HG02610 (cell line): ENCODE results near the gene KCNIP3.
"Not testable (repeated sequence)": the region's sequence is repeated elsewhere in the genome, so short reads cannot be mapped to it uniquely, and the experiment has no call there.

ENCODE experiments used
- ATAC-seq: cut with Tn5 transposase; IDR thresholded peaks from one replicate; pipeline ENCODE4 v1.9.1; 2021; ENCODE audit warnings: mild to moderate bottlenecking, moderate library complexity; ENCODE audit not compliant: unreplicated experiment

The KCNIP3 gene

DNA sequence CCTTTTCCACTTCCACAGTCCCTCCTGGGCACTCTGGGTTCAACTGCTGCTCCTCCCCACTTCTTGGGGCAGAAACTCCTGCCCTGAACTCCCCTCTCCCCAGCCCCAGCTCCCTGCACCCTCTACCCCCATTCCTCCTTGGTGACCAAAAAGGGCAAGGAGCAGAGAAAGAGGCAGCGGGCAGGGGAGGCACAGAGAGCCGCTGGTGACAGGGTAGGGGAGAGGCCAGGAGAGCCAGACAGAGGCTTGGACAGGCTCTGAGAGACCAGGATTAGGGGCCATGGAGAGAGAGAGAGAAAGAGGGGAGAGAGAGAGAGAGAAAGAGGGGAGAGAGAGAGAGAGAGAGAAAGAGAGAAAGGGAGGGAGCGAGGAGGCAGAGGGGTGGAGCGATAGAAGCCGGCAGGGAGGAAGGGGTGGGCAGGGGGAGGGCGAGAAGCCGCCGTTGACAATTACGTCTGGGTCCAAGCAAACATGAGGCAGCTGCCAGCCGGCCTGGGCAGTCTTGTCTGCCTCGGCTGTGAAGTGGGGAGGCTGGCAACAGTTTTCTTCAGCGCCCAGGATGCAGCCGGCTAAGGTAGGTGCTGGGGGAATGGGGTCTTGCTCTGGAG is at the start of gene KCNIP3:
Gene KCNIP3, plus strand, starts transcription at position 468 of the 608 bp plus-strand sequence. Its CDS starts 92 bp downstream, at position 560.
- ATAC-seq: no peak

DNA sequence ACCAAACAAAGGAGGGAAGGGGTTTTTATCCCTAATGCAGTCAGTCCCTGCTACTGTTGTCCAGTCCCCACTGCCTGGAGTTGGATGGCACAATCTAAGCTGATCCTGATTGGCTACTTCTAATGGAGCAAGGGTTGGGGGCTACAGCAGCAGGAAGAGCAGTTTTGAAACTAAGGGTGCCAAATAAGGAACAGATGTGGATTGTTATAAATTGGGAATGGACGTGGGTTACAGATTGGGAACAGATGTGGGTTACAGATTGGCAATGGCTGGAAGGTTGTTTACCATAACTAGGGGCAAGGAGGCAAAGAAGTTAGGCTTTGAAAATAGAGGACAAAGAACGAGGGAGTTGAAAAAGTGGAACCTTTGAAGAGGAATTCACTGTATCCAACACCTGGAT is 38.9 kb upstream of the KCNIP3 start:
- ATAC-seq: no peak

DNA sequence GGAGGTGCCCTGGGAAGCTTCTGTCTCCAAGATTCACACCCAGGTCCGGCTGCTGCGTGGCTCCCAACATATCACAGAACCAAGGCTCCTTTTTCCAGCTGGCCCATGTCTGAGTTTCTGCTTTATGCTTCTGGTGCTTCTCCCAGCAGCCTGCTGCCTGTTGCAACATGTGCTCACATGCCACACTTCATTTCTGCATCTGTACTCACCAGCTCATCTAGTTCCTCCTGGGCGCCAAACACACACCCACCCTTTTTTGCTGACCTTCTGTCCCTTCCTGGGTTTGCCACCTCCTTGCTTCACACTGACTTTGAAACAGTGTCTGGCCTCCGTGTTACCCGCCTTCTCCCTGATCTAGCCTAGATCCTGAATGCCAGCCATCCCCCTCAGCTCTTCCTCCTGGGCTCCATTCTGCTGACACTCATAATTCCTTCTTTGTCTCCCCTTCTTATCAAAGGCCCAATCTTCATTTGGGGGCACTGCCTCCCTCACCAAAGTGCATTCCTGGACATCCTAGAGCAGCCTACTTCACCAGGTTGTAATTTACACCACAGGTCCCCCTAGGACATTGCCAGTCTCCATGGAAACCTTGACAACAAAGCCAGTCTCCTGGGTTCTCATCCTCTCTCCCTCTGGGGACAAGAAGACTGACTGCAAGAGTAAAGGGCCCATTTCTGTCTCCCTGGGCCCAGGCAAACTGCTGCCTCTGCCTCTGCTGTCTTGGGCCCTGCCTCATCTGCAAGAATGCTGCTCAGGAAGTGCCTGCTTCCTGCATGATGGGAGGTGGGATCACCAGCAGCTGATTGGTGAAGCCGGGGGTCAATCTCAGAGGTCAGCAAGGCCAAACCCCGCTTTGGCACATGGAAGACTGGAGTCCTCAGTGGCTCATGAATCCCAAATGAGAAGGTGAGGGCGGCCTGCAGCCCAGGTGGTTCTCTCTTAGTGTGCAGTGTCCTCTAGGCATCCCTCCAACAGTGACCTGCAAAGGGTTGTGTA is 36.8 kb upstream of the KCNIP3 start:
- ATAC-seq: no peak

DNA sequence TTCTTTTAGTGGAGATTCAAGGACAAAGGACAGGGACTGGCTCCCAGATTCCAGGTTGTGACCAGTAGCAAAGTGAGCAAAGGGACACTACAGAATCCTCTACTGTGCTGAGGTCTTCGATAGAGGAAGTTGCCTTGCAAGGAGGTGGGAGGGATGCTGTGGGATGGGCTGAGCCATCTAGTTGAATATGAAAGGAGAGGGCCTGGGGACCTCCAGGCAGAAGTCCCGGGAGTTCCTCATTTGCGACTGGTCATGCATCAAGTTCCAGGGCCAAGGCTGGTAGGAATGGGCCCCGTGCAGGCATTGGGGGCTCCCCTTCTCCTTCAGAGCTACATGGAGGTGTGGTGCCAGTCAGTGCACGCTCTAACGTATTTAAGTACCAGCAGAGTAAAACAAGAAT is 35.5 kb upstream of the KCNIP3 start:
- ATAC-seq: no peak

DNA sequence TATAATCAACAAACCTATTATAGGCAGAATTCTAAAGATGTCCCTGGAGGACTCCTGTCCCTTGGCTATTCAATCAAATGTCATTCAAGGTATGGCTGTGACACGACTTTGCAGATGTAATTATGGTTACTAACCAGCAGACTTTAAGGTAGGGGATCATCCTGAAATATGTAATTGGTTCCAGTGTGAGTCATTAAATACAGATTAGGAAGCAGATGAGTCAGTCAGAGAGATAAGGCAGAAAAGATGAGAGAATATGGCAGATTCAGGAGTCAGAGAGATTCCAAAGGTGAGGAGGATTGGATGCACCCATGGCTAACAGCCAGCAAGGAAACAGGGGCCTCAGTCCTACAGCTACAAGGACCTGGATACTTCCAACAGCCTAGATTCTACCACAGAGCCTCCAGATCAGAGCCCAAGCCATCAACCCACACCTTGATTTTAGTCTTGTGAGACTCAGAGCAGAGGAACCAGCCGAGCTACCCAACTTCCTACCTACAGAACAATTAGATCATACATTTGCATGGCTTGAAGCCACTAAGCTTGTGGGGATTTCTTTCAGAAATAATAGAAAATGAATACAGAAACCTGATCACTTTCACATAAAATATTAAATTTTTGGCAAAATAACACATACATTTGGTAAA is 34.1 kb upstream of the KCNIP3 start:
- ATAC-seq: no peak

DNA sequence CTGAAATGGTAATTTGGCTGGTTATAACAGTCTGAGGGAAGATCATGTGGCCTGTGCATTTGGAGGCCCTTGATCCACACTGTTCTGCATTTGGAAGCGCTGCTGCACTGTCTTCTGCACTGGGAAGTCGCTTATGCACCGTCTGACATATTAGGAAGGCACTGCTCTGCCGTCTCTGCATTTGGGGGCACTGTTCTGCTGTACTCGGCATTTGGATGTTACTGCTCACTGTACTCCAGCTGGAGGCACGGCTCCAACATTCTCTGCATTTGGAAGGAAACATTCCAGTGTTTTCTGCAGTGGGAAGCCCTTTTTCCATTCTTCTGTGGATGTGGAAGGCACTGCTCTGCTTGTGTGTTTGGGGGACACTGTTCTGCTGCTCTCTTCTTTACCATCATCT is 32.5 kb upstream of the KCNIP3 start:
- ATAC-seq: no peak

DNA sequence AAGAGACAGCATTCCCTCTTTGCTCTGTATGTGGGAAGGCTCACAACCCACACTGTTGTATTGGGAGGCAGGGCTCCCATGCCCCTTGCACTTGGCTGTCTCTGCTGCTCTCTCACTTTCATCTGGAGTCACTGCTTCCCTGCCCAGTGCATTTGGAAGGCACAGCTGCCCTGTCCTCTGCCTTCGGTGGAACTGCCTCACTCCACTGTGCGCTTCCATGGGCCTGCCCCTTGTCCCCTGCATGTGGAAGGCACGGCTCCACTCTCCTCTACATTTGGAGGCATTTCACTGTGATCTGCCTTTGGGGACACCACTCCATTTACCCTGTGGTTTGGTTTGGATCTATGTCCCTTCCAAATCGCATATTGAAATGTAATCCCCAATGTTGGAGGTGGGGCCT is 32.0 kb upstream of the KCNIP3 start:
- ATAC-seq: no peak

DNA sequence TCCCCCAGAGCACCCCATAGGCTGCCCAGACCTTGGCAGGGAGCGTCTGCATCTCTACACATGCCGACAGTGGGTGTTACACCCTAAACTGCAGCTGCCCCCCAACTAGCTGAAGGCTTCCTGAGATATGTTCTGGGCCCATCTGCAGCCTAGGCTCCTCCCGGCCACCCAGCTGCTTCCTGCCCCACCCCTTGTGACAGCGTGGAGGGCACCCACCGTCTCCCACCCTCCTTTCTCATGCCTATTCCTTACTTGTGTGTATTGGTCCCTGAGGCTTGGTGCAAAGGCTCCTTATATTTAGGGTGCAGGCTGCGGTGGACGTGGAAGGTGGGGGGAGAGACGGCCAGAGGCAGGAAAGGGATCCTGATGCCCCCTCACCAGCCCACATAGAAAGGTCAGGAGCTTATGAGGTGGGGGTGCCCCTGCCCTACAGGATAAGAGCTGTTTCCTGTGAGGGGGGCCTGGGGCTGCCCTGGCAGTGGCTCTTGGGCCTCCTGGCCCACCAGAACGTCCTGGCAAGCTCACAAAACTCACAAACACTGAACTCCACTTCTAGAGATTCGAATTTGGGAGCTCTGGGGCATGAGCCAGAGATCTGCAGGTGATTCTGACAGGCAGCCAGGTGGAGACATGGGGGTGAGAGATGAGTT is 30.2 kb upstream of the KCNIP3 start:
- ATAC-seq: no peak

DNA sequence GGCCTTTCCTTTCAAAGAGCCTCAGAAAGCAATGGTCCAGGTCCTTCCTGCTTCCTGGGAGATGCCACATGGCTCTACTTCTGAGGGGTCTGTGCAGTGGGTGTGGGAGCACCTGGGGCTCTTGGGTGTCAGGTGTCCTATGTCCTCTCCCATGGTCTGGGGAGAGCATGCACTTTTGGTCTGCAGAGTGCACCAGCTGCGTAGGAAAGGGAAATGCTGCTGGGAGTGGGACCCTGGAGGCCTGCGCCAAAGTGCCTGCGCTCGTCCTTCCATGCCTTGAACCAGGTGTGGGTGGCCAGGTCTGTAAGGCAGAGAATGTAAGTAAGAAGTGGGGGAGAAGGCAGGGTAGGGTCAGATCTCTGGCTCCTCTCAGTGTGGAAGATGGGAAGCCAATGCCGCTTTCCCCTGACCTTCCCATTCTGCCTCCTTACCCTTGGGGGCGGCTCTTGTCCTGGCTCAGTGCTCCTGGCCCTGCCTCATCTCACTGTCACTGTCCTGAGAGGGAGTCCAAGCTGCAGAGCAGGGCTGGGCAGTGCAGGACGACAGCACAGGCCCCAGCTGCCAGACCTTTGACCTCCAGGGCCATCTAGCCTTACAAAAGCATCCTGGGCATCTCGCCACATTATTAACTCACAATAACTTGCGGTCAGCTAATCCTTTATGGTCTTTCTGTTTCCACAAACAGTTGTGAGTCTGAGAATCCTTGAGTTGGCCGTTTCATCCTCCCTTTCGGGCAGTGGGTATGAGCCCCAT is 29.5 kb upstream of the KCNIP3 start:
- no peak for ATAC-seq

DNA sequence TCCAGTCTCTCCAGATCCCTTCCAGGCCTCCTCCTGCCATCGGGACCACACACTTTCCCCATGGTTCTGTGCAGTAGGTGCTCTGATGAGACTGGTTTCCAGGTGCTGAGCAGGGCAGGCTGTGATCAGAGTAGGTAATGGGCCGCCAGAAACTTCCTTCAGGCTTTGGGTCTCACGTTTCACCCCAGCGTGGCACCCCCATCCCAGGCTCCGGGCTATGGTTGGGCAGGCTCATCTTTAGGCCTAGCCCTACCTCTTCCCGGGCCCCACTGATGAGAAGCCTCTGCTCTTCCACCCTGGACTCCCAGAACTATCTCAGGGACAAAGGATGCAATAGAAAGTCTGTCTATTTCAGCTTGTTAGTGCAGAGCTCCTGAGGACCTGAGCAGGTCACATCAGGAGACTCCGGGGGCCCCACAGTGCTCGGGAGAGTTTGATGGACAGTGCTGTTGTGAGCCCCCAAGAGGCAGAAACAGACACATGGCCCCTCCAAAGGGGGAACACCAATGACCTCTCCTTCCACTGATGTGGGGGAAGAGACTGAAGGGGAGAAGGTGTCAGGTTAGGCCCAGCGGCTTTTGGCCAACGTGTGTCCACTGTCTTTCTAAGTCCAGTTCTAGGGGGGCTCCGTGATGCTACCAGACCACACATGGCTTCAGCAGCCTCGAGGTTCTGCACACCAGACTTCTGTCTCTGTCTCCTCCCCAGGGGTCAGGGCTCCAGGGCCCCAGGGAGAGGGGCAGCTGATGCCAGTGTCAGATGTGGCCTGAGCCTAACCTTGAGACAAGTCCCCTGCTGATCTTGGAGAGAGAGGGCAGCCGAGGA is 28.7 kb upstream of the KCNIP3 start:
- no peak for ATAC-seq

DNA sequence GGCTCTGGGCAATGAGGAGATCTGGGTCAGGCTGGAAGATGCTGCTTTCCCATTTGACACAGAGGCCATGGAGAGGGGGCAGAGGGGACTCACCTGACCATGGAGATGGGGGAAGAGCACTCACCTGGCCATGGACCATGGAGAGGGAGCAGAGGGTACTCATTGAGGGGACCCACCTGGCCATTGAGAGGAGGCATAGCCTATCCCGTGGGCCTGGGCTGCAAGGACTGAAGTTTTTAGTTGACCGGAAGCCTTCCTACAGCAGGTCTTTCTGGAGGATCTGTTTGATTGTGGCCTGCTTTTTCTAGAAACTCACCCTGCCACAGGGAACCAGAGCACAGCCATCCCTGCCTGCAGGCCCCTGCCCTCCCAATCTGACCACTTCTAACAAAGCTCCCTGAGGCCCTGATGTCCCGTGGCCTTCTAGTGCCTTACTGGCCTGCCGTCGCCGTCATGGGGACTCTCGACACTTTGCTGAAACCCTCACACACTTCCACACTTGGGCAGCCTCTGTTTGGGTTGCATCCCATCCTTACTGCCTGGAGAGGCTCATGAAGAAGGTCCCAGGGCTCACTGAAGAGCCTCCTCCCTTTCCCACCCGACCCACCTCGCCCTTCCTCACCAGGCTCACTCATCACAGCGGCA is 28.0 kb upstream of the KCNIP3 start:
- no peak for ATAC-seq

DNA sequence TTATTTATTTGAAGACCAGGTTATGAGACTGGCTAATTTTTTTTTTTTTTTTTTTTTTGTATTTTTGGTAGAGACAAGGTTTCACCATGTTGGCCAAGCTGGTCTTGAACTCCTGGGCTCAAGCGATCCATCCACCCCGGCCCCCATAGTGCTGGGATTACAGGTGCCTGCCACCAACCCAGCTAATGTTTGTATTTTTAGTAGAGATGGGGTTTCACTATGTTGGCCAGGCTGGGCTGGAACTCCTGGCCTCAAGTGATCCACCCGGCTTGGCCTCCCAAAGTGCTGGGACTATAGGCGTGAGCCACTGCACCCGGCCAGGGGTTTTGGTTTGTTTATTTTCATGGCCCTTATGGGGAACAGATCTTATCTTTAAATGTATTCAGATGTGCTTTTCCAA is 27.4 kb upstream of the KCNIP3 start:
- ATAC-seq: not testable (repeated sequence)

DNA sequence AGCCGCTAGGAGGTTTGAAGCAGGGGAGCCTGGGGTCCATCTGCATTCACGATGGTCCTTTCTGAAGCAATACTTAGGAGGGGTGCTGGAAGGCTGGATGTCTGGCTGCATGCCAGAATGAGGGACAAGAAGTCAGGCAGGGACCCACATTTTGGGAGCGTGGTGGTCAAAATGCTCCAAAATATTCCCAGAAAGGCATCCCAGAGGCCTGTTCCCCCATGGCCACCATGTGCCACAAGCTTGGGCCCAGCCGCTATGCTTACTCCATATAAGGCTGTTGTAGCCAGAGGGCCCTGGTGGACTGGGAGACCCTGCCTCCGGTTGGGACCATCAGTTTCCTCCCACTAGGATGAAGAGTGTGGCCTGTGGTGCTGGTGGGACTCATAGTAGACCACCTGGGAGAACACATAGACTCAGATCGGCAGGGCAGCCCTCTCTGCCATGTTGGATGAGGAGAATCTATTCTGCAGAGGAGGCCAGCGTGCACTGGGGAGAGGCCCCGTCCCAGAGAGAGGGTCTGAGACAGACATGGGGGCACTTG is 26.5 kb upstream of the KCNIP3 start:
- no peak for ATAC-seq

DNA sequence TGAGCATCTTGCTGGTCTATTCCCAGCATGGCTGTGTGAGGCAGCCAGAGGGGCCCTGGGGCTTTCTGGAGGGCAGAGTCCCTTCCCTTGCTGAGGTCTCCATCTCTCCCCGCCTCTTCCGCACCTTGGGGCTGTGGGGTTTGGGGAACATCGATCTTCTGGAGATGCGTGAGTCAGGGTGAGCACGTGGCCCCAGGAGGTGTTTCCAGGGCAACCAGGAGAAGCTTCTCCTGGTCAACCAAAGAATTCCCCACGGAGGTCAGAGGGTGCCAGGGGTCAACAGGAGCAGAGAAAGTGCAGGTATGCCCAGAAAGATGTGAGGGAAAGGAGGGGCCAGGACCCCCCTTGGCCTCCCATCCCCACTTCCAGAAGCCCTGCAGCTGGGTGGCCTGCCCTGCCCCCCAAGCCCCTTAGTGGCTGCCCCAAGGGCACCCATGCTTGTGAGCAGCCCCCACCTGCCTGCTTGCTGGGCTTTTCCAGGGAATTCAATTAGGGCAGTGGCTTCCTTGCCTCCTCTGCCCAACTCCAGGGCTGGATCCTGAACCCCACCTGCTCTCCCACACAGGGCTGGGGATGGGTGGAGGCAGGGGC is 25.7 kb upstream of the KCNIP3 start:
- ATAC-seq: no peak

DNA sequence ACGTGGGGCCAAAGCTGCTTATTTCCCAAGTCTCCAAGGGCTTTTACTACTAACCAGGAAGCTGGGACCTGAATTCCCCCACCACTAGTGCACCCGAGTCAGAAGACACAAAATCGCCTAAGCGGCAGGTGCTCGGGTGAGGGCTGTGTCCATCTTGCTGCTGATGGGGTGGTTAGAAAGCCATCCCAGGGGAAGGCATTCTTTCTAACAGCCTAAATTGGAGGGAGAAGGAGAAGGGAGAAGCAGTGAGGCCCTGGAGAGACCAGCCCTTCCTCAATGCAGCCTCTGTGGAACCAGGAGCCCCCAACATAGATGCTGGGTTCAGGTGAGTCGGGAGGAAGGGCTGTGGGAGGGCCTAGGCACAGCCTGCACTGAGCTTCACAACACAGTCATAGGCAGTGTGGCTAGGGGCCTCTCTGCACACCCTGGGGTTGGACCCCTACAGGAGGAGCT is 24.8 kb upstream of the KCNIP3 start:
- ATAC-seq: no peak

DNA sequence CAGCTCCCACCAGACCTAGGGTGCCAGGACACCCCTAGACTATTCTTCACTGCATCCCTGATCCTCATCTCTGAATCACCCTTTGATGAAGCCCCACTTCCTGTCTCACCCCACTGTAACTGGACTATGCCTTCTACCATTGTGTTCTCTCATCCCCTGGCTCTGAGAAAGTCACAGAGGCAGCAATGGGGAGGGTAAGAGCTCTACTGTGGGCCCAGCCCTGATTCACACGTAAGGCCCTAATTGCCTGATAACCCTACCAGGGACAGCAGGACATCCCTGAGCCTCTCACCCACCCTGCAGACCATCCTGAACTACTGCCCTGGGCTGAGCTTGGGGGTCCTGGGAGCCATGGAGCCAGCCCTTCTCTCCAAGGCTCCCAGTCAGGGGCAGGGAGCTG is 24.4 kb upstream of the KCNIP3 start:
- ATAC-seq: no peak

DNA sequence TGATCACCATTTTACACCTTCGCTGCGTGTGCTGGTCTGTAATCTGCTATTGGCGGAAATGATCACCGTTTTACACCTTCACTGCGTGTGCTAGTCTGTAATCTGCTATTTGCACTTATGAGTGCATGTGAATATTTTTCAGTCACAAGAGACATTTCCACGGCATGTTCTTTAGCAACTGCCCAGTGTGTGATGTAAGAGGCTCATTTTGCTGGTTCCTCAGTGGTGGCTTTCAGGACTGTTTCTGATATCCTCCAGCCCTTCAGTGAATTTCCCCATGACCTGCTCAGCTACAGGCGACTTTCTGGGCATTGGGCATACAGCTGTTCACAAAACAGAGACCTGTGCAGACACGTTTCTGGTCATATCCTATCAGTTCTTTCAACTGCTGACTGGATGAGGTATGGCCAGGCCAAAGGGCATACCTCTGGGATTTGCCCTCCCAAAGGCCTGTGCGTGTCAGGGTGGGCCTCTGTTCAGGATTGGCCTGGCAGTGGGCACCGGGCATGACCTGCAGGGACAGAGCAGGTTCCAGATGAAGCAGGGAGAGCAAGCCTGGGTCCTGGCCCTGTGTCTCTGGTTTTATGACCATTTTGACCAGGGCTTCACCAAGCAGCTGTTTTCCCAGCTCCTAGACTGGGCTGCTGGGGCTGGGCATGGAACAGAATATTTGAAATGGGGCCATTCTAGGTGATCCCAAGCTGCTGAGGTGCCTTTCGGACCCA is 23.4 kb upstream of the KCNIP3 start:
- ATAC-seq: no peak
